GM19452 (cell line): ENCODE data around the gene KIF26A.

Source experiments
- ATAC-seq: cut with Tn5 transposase; IDR thresholded peaks from one replicate; pipeline ENCODE4 v1.9.1; 2021; ENCODE audit not compliant: unreplicated experiment

The KIF26A gene

GRCh38 chr14:104112113-104112505, 26.3 kb upstream of the KIF26A start:
- ATAC-seq = no peak

DNA sequence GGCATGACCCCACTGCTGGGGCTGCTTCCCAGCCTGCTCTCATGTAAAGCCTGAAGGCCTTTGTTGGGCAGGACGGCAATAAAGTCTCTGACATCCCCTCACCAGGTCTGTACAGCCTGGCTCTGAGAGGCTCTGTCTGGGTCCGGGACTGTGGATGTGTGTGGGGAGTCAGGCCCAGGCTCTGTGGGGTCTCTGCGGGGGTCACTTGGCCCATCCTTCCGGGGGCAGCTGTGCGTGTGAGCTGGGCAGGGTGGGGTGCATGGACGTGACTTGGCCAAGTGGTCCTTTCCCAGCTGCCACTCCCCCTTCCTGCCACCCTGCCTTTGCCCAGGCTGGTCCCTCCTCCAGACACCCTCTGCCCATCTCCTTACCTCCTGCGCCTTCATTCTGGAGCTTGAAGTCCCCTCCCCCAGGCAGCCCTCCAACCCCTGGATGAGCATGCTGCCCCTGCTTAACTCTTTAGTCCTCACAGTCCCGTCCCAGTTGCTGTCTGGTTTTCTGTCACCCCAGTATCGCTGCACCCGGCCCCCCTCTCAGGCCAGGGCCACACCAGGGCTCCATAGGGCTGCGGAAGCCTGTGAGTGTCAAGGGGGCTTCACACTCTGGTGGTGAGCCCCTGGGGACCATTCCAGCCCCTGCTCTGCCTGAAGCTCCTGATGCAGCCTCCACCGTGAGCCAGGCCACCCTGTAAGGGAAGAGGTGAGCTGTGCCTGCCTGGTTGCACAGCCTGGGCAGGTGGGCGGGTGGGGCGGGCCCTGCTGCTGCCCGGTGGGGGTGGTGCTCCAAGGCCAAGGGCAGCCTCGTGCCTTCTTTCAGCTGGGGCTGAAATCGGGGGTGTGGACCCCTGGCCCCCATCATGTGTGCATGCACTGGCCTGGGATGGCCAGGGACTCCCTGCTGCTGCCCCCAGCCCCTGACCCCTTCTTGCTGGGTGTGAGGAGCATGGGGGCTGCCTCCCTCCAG, 25.5 kb upstream of the KIF26A start:
- ATAC-seq = no peak

- ATAC-seq = no peak
These were observed 24.6 kb upstream of the KIF26A start for GRCh38 chr14:104113631-104114420.

DNA sequence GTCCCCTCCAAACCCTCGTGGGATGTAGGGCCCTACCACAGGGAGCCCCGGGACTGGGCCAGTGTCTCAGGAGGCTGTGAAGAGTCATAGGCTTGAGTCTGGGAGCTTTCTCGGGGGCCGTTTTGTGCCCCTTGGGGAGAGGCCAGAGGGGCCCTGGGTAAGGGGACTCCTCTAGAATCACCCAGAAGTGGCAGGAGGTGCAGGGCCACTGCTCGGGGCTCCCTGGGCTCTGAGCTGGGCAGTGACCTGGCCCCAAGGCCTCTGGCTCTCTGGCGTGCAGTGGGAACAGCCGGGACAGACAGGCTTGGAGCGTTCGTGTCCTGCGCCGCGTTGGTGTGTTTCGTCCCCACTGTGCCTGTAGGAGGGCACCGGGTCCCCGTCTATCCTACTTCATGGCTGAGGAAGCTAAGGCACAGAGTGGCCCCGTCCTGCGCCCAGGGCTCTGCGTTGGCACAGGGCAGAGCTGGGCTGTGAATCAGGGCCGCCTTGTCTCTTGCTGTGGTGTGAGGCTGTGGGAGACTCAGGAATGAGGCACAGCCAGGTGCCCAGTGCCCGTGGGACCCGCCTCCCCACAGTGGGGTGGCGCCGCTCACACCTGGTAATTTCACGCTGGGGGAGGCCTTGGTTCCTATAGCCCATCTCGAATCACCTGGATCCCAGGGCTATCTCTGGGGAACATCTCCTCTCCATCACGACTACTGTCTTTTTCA, 23.8 kb upstream of the KIF26A start:
- no peak for ATAC-seq

GRCh38 chr14:104115131-104115600, 23.2 kb upstream of the KIF26A start:
- no peak for ATAC-seq

DNA sequence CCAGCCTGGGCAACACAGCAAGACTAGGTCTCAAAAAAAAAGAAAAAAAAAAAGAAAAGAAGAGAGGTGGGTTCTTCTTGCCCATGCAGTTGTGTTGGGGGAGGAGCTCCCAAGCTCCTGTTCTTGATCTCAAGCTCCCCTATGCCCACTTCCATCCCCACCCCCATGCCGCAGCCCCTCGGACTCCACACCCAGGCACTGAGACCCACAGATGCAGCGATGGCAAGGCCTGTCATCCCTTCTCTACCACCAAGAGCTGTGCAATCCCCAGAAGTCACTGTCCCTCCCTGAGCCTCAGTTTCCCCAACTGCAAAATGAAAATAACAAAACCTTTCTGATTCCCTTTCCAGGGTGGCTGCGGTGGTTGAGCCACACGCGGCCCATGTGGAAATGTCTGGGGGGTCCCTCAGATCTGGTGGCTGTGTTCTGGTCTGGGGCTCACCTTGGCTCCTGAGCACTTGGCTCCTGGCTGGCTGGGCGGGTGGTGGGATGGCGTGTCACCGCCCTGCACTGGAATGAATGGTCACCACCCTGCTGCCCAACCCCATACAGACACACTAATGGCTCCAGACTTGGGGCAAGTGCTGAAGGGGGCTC, 22.6 kb upstream of the KIF26A start:
- ATAC-seq = no peak

DNA sequence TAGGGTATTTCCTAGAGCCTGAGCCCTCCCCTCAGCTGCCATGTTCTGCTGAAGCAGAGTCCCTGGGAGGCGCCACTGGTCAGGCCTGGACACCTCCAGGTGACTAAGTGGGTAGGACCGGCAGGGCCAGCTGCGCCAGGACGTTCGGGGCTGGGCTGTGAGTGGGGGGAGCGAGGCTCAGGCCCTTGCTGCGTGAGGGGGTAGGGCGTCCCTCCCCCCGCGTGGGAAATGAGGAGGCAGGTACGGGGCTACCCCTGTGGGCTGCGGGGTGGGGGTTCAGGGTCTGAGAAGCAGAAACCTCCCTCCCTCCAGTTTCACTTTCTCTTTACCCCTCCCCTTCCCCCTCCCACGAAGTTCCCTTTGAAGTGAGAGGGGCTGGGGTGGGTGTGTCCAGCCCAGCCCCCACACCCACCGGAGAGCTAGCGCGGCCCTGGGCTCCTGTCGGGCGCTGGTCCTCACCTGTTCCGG, 22.1 kb upstream of the KIF26A start:
- ATAC-seq = no peak

- ATAC-seq = no peak
These were observed 21.5 kb upstream of the KIF26A start for GRCh38 chr14:104116756-104117340.

GRCh38 chr14:104117341-104118005, 20.9 kb upstream of the KIF26A start:
- ATAC-seq = no peak

GRCh38 chr14:104118006-104118844, 20.2 kb upstream of the KIF26A start:
- no peak for ATAC-seq

- ATAC-seq = no peak
These were observed 19.3 kb upstream of the KIF26A start for GRCh38 chr14:104119119-104119487.

- ATAC-seq = no peak
These were observed 18.7 kb upstream of the KIF26A start for GRCh38 chr14:104119488-104120251.

GRCh38 chr14:104120281-104120741, 18.1 kb upstream of the KIF26A start:
- no peak for ATAC-seq

GRCh38 chr14:104121142-104121541, 17.2 kb upstream of the KIF26A start:
- ATAC-seq = no peak

DNA sequence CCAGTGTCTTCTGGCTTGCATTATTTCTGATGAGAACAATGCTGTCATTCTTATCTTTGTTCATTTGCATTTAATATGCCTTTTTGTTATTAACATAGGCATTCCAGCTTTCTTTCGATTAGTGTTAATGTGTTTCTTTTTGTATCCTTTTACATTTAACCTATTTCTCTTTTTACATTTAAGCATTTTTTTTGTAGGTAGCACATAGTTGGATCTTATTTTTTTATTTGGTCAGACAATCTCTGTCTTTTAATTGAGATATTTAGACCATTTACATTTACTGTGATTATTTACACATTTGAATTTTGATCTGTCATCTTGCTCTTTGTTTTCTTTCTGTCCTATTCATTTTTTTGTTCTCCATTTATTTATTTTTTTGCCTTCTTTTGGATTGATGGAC, 14.5 kb upstream of the KIF26A start:
- ATAC-seq = no peak

- no peak for ATAC-seq
These were observed 13.4 kb upstream of the KIF26A start for GRCh38 chr14:104125011-104125410.

DNA sequence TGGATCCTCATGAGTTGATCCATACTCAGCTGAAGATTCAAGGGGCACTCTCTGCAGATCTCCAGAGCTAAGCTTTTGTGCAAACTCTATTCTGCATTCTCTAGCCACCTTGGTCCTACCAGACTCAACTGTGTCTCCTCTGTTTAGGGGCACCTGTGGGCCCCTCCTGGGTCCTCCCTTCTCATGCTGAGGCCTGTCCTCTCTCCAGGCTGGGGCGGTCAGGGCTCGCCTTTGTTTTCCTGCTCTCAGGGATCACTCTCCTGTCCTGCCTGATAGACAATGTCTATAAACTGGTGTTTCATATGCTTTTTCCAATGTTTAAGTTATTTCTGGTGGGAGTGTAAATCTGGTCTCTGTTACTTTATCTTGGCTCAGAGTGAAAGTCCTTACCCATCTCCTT, 11.6 kb upstream of the KIF26A start:
- ATAC-seq = no peak

- ATAC-seq = no peak
These were observed 9.4 kb upstream of the KIF26A start for GRCh38 chr14:104128981-104129380.
